ENCODE measurements around the gene C17orf107. TPM values are rescaled to one million over a fixed set of nuclear protein-coding genes. Genes with fewer than 3 reads are reported as not detected.

Gene C17orf107
- polyA plus RNA-seq, 3 donors: 1.2 to 1.4 (median 1.2) TPM

DNA sequence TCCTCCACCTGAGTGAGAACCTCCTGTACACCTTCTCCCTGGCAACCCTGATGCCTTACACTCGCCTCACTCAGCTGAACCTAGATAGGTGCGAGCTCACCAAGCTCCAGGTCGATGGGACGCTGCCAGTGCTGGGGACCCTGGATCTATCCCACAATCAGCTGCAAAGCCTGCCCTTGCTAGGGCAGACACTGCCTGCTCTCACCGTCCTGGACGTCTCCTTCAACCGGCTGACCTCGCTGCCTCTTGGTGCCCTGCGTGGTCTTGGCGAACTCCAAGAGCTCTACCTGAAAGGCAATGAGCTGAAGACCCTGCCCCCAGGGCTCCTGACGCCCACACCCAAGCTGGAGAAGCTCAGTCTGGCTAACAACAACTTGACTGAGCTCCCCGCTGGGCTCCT, 33.4 kb downstream of the C17orf107 start:
- no peak for DNase-seq (ENCODE audit: low read depth in 3 of 3, low spot score in 2 of 3)

DNA sequence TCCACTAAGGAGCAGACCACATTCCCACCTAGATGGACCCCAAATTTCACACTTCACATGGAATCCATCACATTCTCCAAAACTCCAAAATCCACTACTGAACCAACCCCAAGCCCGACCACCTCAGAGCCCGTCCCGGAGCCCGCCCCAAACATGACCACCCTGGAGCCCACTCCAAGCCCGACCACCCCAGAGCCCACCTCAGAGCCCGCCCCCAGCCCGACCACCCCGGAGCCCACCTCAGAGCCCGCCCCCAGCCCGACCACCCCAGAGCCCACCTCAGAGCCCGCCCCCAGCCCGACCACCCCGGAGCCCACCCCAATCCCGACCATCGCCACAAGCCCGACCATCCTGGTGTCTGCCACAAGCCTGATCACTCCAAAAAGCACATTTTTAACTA, 34.3 kb downstream of the C17orf107 start:
- no peak for DNase-seq (ENCODE audit: low read depth in 3 of 3, low spot score in 2 of 3)

DNA sequence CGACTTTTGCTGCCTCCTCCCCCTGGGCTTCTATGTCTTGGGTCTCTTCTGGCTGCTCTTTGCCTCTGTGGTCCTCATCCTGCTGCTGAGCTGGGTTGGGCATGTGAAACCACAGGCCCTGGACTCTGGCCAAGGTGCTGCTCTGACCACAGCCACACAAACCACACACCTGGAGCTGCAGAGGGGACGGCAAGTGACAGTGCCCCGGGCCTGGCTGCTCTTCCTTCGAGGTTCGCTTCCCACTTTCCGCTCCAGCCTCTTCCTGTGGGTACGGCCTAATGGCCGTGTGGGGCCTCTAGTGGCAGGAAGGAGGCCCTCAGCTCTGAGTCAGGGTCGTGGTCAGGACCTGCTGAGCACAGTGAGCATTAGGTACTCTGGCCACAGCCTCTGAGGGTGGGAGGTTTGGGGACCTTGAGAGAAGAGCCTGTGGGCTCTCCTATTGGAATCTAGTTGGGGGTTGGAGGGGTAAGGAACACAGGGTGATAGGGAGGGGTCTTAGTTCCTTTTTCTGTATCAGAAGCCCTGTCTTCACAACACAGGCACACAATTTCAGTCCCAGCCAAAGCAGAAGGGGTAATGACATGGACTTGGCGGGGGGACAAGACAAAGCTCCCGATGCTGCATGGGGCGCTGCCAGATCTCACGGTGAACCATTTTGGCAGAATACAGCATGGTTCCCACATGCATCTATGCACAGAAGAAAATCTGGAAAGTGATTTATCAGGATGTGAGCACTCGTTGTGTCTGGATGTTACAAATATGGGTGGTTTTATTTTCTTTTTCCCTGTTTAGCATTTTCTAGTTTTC, 35.0 kb downstream of the C17orf107 start:
- DNase-seq (ENCODE audit: low read depth in 3 of 3, low spot score in 2 of 3): no peak

DNA sequence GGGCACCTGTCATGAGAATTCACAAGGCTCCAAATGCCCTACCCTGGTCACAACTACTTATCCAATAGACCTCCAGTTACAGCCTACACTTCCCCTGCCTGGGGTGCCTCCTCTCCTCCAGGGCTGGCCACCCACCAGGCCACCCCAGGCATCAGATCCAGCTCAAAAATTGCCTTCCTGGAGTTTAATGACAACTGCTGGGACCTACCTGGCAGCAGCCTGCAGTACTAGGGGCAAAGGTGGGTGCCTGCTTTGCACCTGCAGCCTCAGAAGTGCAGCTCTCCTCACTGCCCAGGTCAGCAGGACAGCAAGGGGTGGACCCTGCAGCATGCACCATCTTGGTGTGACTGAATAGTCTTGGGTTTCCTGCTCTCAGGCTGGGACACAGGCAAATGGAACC, 36.3 kb downstream of the C17orf107 start:
- DNase-seq (ENCODE audit: low read depth in 3 of 3, low spot score in 2 of 3): no peak

DNA sequence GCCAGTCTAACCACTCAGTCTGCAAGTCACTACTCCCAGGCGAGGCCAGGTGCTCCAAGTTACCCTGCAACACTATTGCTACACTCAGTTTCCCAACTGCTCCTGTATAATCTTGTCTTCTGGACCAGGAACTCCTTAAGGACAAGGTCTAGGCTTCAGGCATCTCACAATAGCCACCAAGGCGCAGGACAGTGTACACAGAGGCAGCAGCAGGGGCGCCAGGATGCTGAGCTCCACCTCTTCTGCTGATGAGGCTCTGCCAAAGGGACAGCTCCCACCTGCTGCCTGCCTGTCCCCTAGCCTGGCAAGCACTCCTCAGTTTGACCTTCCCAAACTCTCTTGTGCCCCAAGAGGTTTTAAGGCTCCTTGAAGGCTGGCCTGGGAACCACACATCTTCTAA, 37.1 kb downstream of the C17orf107 start:
- no peak for DNase-seq (ENCODE audit: low read depth in 3 of 3, low spot score in 2 of 3)

DNA sequence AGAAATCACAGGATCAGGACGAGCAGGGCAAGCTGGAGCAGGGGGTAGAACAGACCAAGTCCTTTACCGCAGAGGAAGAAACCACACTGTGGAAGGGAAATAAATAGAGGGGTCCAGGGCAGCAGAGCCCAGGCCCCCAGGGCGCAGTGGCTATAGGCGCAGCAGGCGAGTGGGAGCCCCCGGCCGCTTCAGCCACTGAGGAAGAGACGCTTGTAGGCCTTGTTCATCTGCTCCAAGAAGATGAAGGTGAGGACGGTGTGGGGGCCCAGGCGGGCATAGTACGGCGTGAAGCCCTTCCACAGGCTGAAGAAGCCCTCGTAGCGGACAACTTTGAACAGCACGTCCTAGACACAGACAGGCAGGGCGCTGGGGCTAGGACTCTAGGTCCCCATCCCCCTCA, 38.2 kb downstream of the C17orf107 start:
- DNase-seq (ENCODE audit: low read depth in 3 of 3, low spot score in 2 of 3): no peak

DNA sequence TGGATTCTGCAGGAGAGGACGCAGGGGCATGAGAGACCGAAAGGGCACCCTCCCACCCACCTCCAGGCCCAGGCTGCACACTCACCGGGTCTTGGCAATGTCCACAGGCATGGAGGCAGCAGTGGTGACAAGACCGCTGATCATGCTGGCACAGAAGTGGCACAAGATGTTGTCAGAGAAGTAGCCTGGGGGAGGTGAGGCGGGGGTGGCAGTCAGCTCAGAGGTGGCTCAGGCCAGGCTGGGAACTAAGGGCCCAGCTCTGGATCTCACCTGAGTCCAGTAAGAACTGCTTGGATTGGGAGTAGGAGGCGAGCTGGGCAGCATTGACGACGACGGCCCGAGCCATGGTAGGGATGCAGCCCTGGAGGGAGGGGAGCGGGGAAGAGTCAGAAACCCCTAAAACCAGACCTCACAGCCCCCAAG, 38.7 kb downstream of the C17orf107 start:
- no peak for DNase-seq (ENCODE audit: low read depth in 3 of 3, low spot score in 2 of 3)

DNA sequence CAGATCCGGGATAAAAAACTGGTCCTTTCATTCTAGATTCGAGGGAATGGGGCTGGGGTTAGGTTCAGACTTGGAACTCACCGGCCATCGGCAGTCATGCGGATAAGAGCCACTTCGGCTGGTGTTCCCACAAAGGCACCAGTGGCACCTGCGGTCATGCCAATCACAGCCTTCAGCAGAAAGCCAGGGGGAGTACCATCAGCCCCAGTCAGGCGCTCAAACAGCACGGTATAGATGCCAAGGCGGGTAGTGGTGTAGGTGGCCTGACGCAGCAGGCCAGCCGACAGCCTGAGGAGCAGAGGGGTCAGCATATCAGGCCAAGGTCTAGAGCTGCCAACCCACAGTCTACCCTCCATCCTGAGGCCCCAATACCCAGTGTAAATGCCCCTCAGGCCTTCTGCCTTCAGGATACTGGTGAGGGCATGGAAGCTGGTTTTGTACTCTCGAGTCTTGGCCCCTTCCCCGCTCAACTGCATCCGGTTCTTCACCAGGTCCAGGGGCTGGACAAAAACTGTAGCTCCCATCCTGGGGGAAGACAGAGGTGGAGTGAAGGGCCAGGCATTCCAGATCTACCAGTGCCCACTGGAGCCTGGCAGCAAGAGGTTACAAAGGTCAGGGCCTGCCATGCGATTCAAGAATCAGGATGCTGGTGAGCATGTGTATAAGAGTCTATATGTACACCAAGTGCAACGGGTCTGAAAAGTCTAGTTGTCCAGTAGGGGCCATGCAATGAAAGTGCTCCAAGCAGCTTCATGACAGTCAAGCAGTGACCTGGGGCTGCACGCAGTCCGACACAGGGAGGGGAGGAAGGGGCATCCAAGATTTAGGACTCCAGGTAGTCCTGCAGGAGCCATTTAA, 39.6 kb downstream of the C17orf107 start:
- DNase-seq (ENCODE audit: low read depth in 3 of 3, low spot score in 2 of 3): no peak

DNA sequence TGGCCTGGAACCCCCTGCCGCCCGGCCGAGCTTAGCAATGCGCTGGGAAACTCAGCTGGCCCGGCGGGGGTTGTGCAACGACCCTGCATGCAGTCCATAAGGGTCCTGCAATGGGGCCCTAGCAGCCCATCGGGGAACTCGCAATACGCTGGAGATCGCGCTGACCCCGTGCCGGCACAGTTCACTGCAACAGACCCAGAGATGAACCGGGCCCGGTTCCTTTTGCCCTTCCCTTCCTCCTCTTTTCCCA, 40.1 kb downstream of the C17orf107 start:
- DNase-seq (ENCODE audit: low read depth in 3 of 3, low spot score in 2 of 3): no peak

DNA sequence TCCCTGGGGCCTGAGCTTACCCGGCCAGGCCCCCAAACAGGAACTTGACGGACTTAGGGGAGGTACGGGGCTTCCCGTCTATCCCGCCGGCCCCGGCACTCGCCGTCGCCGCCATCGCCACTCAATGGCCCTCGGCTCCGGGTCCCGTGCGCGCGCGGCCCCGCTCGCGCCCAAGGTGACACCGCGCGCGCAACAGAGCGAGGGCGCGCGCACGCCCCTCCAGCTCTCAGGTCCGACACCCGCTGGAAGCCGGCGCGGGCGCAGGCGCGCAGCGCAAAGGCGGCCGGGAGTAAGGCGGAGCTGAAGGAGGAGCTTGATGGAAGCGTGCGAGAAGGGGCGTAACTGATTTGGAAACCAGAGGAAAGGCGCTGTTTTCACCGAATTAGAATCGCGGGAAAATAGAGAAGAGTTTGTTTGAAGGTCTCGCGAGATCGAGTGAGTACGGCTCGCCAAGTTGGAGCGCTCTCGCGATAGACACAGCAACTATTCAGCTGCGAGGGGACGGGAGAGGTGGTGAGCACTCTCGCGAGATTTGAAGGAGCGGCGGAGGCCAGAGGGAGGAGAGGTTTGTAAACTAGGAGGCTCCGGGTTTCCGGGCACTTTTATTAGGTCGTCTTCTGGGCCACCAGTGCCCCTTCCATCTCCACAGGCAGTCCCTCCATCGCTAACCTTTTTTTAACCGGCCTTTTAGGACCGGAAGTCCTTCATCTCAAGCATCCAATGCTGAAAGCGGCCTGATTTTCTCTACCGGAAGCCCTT, 40.6 kb downstream of the C17orf107 start, which contains the start of the genes RNF167 and SLC25A11:
RNF167 (plus strand) TSS at position 473 of the 759 bp plus-strand sequence. CDS start 642 bp downstream, outside the sequence.
SLC25A11 (minus strand) TSS at position 251 of the 759 bp plus-strand sequence; CDS start at position 115, 136 bp downstream.
- peak; percentile 98 to 99 (median 99) for DNase-seq (ENCODE audit: low read depth in 3 of 3, low spot score in 2 of 3)

DNA sequence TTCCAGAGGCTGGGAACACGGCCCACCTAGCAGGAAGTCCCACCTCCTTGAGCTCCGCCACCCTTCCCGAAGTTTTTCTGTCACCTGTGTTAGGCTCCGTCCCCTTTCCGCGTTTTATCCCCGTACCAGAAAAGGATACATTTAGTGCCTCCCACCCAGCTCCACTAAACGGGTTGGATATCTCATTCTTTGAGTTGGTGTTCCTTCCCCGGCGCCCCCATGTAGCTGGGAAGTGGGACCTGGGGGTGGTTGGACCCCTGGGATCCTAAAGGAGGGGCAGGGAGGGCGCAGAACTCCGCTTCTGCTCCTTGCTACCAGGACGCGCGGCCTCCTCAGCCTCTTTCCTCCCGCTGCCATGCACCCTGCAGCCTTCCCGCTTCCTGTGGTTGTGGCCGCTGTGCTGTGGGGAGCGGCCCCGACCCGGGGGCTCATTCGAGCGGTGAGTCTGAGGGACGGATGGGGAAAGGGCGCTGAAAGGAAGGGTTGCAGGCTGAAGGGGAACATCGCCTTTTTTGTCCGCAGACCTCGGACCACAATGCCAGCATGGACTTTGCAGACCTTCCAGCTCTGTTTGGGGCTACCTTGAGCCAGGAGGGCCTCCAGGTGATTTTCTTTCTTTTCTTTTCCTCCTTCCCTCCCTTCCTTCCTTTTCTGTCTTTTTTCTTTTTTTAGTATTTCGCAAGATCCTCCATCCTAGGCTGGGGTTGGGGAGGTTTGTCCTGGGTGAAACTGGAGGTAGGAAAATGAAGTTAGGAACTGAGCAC, 41.4 kb downstream of the C17orf107 start:
- no peak for DNase-seq (ENCODE audit: low read depth in 3 of 3, low spot score in 2 of 3)

DNA sequence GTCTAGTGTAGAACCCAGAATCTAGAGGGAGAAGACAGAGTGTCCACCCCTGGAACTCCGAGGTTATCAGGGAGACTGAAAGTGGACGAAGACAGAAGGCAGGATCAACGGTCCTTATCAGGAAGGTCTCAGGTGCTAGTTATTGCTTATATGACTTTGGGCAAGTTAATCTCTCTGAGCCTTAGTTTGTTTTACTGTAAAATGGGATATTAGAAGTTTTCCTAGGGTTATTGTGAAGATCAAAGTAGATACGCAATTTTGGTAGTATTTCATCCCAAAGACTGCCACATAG, 41.9 kb downstream of the C17orf107 start:
- no peak for DNase-seq (ENCODE audit: low read depth in 3 of 3, low spot score in 2 of 3)

DNA sequence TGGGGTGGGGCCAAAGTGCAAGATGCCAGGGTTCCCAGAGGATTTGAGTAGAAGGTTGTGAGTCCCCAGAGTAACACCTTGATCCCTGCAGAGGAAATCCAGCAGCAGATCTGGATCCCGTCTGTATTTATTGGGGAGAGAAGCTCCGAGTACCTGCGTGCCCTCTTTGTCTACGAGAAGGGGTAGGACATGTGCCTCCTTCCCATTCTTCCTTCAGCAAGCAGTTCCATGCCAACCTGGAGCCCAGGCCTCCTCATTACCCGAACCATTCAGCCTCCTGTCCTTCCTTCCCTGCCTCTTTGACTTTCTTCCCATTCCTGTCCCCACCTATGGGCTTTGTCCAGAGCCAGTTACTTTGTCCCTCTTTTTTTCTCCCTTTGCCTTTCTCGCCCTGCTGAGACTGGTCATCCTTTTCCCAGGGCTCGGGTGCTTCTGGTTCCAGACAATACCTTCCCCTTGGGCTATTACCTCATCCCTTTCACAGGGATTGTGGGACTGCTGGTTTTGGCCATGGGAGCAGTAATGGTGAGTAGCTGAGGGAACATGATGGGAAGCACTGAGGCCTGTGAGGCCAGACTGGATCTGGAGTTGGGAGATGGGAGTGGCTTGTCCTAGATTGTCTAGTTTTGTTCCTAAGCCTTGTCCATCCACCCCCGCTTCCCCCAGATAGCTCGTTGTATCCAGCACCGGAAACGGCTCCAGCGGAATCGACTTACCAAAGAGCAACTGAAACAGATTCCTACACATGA, 43.6 kb downstream of the C17orf107 start:
- no peak for DNase-seq (ENCODE audit: low read depth in 3 of 3, low spot score in 2 of 3)

DNA sequence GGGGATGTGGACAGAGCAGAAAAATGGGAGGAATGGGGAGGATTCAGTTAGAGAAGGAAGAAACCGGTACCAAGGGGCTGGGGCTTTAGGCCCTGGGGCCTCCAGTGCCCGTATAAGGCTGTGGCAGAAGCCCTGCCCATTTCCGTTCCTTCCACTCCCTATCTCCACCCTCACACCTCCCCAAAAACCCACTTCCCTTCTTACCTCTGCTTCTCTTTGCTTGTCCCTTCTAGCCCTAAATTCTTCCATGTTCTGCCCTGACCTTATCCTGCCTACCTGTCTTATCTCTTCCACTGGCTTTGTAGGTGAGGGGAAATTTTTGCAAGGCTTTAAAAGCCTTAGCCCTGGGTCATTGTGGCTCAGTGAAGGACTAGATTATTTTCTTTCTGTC, 44.8 kb downstream of the C17orf107 start:
- no peak for DNase-seq (ENCODE audit: low read depth in 3 of 3, low spot score in 2 of 3)

DNA sequence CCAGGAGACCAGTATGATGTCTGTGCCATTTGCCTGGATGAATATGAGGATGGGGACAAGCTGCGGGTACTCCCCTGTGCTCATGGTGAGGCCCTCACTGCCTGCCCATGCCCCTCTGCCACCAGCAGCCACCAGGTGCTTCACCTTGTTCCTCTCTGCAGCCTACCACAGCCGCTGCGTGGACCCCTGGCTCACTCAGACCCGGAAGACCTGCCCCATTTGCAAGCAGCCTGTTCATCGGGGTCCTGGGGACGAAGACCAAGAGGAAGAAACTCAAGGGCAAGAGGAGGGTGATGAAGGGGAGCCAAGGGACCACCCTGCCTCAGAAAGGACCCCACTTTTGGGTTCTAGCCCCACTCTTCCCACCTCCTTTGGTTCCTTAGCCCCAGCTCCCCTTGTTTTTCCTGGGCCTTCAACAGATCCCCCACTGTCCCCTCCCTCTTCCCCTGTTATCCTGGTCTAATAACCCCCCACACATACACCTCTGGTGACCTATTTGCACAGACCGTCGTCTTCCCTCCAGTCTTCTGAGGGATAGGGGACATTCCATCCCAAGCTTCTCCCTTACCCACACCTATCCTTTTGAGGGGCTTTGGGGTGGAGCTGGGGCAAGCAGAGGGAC, 45.3 kb downstream of the C17orf107 start:
- no peak for DNase-seq (ENCODE audit: low read depth in 3 of 3, low spot score in 2 of 3)

DNA sequence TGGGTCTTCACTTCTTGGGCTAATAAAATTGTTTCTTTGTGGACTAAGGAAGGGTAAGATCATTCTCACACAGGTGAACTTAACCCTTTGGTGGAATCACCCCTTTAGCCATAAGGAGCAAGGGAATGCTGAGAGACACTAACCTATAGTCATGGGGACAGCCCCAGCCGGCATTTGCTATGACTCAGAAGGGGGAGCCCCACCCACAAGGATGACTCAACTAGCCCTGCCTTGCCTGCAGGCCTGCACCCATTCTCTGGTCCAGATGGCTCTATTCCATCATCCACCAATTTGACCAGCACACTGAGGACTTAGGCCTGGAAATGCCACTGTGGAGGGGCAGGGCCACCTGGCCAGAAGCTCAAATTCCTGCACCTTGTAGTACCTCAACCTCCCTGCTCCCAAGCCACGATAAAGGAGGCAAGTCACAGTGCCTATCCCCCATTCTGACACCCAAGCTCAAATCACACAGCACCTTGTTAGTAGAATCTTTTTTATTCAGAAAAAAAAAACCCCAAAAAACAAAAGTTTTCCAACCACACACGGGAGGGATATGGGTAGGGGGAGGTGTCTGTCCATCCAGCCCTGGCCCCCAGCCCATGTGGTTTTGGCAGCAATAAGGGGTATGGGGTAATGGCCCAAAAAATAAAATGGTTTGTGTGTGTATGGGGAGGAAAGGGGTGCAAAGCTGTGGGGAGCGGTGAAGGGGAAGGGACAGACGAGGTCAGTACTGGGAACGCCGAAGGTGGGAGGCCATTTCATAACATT, 46.0 kb downstream of the C17orf107 start:
- DNase-seq (ENCODE audit: low read depth in 3 of 3, low spot score in 2 of 3): no peak

DNA sequence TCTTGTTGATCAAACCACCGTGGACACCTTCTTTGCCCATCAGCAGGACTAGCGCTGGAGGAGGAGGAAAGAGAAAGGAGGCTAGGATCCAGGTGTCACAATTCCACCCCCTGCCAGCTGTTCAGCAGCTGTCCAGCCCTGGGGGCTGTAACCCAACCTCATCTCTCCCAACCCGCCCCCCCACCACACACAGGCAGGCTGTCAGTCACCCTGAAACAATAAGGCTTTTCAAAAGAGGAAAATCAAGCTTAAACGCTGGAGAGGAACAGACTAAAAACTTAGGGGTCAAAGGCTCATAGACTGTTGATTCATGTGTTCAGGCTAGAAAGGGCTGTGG, 46.6 kb downstream of the C17orf107 start:
- DNase-seq (ENCODE audit: low read depth in 3 of 3, low spot score in 2 of 3): no peak

DNA sequence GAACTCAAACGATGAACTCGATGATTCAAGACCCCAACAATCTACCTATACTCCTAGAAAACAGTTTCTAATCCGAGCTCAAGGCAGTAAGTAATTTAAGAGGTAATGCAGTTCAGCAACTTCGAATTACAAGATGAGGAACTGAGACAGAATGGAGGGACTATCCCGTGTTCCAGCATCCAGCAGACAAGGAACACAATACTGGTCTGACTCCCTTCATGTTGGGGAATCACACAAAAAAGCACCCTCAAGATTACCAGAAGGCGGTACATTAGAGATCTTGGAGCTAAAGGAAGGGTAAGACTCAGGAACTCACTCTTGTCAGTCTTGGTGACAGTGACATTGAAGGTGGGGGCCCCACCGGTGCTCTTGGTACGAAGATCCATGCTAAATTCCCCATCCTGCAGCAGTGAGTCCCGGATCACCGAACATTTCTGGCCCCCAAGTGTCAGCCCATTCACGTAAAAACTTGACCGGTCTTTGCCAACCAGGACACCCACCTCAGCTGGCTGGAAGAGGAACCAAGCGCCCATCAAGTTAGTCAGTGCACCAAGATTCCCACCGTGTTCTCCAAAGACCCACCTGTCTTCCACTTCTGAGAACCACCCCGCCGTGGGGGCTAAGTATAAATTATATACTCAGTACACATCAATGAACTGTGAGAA, 47.1 kb downstream of the C17orf107 start:
- DNase-seq (ENCODE audit: low read depth in 3 of 3, low spot score in 2 of 3): no peak
